ENCODE results near the gene ZBTB46. TPM values are rescaled to one million over a fixed set of nuclear protein-coding genes. Genes with fewer than 3 reads are reported as not detected.
"Not testable (repeated sequence)": the region's sequence is repeated elsewhere in the genome, so short reads cannot be mapped to it uniquely, and the experiment has no call there.

ZBTB46 gene
- total RNA-seq, 1 donor from 2014 or later = 13.8 TPM

DNA sequence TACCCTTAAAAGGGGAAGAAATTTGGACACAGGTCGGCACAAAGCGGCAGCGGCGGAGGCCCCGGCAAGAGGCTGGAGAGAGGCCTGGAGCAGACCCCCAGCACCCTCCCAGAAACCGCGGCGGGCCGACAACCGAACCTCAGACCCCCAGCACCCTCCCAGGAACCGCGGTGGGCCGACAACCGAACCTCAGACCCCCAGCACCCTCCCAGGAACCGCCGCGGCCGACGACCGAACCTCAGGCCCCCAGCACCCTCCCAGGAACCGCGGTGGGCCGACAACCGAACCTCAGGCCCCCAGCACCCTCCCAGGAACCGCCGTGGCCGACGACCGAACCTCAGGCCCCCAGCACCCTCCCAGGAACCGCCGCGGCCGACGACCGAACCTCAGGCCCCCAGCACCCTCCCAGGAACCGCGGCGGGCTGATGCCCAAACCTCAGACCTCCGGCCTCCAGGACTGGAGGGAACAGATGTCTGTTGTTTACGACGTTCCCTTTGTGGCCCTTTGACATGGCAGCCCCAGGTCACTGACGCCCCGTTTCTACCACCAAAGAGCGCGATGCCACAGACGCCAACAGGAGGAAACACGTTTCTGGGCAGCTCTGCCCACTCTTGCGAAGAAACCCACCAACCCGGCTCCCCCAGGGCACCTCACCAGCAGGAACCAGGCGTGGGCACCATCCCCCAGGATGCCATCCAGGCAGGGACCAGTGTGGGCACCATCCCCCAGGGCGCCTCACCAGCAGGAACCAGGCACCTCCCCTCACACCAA lies 28.4 kb downstream of the ZBTB46 start:
- no peak for DNase-seq (ENCODE audit: missing footprints)
- intact Hi-C loops (cut with DNase I) = no loop called here
- no peak for ATAC-seq

DNA sequence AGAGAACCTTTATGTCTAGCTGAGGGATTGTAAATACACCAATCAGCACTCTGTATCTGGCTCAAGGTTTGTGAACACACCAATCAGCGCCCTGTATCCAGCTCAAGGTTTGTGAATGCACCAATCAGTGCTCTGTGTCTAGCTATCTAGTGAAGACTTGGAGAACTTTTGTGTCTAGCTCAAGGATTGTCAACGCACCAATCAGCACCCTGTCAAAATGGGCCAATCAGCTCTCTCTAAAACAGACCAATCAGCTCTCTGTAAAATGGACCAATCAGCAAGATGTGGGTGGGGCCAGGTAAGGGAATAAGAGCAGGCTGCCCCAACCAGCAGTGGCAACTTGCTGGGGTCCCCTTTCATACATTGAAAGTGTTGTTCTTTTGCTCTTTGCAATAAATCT lies 29.9 kb downstream of the ZBTB46 start:
- DNase-seq (ENCODE audit: missing footprints); intact Hi-C loops (cut with DNase I); ATAC-seq: not testable (repeated sequence)

DNA sequence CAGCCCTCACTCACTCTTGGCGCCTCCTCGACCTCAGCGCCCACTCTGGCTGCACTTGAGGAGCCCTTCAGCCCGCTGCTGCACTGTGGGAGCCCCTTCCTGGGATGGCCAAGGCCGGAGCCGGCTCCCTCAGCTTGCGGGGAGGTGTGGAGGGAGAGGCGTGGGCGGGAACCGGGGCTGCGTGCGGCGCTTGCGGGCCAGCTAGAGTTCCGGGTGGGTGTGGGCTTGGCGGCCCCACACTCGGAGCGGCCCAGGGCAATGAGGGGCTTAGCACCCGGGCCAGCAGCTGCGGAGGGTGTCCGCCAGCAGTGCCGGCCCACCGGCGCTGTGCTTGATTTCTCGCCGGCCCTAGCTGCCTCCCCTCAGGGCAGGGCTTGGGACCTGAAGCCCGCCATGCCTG lies 30.7 kb downstream of the ZBTB46 start:
- intact Hi-C loops (cut with DNase I); ATAC-seq; DNase-seq (ENCODE audit: missing footprints): not testable (repeated sequence)

DNA sequence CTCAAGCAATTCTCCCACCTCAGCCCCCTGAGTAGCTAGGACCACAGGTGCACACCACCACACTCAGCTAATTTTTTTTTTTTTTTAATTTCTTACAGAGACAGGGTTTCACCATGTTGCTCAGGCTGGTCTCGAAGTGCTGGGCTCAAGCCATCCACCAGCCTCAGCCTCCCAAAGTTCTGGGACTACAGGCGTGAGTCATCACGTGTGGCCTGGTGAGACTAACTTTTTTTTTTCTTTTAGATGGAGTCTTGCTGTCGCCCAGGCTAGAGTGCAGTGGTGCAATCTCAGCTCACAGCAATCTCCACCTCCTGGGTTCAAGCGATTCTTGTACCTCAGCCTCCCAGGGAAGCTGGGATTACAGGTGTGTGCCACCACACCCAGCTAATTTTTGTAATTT lies 31.9 kb downstream of the ZBTB46 start:
- ATAC-seq; DNase-seq (ENCODE audit: missing footprints); intact Hi-C loops (cut with DNase I): not testable (repeated sequence)

DNA sequence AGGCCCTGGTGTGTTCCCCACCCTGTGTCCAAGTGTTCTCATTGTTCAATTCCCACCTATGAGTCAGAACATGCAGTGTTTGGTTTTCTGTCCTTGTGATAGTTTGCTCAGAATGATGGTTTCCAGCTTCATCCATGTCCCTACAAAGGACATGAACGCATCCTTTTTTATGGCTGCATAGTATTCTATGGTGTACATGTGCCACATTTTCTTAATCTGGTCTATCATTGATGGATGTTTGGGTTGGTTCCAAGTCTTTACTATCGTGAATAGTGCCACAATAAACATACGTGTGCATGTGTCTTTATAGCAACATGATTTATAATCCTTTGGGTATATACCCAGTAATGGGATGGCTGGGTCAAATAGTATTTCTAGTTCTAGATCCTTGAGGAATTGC lies 33.9 kb downstream of the ZBTB46 start:
- DNase-seq (ENCODE audit: missing footprints); ATAC-seq; intact Hi-C loops (cut with DNase I): not testable (repeated sequence)

DNA sequence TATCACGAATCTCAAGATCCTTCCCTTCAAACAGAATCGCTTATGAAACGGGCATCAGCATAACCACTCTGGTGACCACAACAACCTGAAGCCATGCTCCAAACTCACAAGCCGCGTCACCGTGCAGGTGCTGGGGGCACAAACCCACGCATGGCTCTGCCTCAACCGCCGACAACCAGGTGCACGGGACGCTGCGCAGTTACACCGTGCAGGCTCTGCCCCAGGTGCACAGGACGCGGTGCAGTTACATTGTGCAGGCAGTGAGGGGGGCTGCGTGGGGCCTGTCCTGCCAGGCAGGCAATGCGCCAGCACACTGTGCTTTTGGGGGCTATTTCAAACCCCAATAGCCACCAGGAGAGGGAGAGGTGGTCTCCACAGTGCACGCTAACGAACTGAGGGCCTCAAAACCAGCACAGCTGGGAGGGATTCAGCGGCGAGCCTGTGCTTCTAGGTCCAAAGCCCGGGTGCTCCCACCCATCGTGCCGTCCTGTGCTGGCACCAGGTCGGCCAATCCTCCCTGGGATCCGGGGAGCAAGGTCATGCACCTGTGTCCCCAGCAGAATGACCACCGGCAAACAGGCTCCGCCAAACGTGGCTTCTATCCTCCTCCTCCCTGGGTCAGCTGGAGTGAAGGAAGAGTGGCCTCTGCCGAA lies 35.8 kb downstream of the ZBTB46 start:
- DNase-seq (ENCODE audit: missing footprints) (peak; percentile 50), ATAC-seq (peak; percentile 13)
- intact Hi-C loops (cut with DNase I) = no loop called here

DNA sequence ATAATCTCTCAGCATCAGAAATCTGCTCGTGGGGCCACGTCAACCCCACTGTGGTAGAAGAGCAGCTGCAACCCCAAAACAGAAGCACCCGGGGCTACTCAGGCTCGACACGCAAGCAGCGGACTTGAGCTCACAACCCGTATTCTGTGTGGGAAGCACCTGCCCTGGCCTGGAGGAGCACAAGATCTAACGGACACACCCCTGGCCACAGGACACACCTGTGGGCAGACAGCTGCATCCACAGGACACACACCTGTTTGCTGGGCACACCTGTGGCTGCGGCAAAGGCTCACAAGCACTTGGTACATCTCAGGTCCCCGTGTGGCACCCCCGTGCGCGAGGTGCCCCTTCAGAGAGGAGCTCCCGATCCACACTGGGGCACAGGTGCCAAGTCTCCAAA lies 36.5 kb downstream of the ZBTB46 start:
- intact Hi-C loops (cut with DNase I) = no loop called here

DNA sequence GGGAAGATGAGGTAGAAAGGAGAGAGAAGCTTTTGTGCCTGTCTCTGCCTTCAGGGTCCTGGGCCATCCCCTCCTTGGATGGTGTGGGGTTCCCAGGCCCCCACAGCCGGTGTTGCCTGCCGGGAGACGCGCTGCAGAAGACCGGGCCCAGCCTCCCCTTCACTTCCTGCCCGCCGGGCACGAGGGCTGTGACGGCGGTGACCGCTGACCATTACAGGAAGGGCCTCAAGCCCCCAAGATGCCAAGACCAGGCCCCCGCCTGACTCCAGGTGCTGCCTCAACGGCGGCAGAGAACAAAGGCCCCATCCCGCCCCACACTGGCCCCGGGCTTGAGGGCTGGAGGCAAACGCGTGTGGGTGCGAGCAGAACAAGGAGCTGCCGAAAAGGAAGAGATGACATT lies 38.2 kb downstream of the ZBTB46 start:
- ATAC-seq (no peak), DNase-seq (ENCODE audit: missing footprints) (peak; percentile 26)
- intact Hi-C loops (cut with DNase I) = no loop called here

More for the DNA sequence above, 36.5 kb downstream of the ZBTB46 start:
- DNase-seq (ENCODE audit: missing footprints) (peak; percentile 67), ATAC-seq (no peak)

DNA sequence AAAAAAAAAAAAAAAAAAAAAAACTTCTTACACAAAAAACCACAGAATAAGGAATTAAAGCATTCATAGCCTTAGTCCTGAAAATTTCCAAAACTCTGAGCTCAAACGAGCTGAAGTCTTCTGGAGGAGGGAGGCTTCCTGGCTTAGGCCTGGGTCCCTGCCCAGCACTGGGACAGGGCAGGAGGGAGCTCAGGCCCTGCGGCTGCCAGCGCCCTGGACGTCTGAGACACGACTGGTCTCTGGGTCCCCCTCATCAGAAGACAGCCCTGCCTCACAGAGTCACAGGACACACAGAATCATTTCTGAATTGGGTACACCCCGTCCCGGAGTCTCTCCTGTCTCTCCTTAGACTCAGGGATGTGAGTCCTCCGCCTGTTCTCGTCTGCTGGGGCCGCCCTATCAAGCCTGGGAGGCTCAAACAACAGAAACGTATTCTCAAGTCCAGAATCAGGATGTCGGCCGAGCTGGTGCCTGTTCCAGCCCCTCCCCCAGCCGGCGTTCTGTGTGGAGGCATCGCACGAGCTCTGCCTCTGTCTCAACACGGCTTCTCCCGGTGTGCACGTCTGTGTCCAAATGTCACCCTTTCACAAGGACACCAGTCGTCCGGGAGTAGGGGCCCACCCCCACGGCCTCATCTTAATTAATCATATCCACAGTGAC lies 39.4 kb downstream of the ZBTB46 start:
- DNase-seq (ENCODE audit: missing footprints) (peak; percentile 76), ATAC-seq (peak; percentile 15)
- intact Hi-C loops (cut with DNase I) = no loop called here

DNA sequence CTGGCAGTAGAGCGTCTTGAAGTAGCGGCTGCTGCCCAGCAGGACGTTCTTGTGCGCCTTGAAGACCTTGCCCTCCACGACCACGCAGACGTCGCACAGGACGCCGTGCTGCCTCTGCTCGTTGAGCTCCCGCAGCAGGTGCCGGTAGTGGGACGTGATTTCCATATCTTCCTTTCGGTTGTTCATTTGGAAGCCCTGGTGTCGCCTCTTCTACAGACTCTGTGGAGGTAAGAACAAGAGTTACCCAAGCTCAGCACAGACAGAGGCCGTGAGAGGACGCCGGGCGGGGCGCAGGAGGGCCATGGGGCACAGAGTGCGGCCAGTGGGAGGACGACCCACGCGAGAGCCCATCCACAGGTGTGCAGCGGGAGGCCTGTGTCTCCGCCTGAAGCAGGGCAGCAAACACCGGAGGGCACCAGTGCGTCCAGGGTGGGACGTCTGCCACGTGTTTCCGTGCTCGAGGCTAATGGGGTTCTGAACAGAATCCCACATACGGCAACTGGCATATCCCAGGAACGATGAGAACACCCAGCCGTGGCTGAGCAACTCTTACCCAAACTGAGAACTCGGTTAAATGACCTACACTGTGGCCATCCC lies 40.4 kb downstream of the ZBTB46 start:
- intact Hi-C loops (cut with DNase I) = no loop called here
- no peak for DNase-seq (ENCODE audit: missing footprints)
- ATAC-seq = no peak

DNA sequence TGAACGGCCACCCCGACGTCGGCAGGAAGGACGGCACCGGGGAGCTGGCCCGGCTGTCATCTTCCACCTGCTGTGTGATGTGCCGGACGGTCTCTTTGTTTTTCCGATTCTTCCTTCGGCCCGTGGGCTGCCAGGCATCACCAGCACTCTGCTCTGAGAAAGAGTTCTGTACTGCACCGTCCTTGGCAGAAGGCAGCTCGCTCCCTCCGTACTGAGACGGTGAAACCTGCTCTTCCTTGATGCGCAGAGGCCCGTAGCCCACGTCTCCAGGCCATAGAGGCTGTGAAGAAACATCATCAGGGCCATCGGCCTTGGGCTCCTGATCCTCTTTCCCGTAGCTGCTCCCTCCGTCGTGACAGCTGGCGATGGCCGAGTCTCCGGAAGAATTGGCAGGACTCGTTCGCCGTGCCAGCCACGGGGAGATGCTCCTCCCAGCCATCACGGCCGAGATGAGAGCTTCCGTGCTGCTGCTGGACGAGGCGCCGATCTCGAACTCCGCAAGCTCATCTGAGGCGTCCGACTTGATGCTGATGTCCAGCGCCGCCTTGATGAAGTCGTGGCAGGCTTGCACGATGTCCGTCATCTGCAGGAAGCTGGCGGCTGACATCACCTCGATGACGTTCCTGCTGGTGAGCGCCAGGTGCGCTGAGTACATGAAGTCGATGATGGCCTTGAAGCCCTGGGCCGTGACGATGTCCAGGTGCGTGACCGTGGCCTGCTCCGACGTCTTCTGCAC lies 41.1 kb downstream of the ZBTB46 start:
- DNase-seq (ENCODE audit: missing footprints) (no peak), ATAC-seq (no peak)
- intact Hi-C loops (cut with DNase I) = loop anchor here (5.0 kb wide), 2 partner anchors 42 to 48 kb away; partner anchors contain the start of gene ZBTB46

DNA sequence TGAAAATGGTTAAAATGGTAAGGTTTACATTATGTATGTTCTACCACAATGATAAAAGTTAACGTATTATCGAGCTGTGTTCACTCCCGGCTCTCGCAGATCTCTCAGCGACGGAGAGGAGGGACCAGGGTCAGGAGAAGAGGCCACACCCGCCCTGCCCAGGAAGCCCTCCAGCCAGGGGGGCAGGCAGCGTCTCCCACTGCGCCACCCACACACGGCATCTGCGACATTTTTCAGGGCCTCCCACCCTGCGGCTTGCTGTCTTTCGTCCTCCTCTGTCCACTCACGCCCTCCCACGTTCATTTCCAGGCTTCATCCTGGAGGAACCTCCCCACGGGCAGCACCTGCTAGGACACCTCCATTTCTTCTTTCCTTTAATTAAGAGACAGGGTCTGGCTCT lies 43.3 kb downstream of the ZBTB46 start:
- intact Hi-C loops (cut with DNase I) = loop anchor here (1.0 to 5.0 kb wide), 3 partner anchors 45 to 78 kb away; partner anchors contain the start of genes TPD52L2 and ZBTB46
- ATAC-seq (peak; percentile 8), DNase-seq (ENCODE audit: missing footprints) (no peak)

DNA sequence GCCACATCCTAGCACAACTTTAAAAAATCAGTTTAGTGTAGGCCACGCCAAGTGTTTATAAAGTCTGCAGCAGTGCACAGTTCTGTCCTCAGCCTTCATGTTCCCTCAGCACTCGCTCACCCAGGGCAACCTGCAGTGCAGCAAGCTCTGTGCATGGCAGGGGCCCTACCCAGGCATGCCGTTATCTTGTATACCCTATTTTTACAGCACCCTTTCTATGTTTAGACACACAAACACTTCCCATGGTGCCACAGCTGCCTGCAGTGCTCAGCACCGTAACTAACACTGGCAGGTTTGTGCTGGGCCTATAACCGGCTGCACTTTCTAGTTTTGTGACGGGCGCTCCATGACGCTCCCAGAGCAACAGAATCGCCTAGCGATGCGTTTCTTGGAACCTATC lies 43.8 kb downstream of the ZBTB46 start:
- DNase-seq (ENCODE audit: missing footprints) (no peak), ATAC-seq (peak; percentile 87)
- intact Hi-C loops (cut with DNase I) = loop anchor here (1.0 to 5.0 kb wide), 3 partner anchors 45 to 78 kb away; partner anchors contain the start of genes TPD52L2 and ZBTB46

DNA sequence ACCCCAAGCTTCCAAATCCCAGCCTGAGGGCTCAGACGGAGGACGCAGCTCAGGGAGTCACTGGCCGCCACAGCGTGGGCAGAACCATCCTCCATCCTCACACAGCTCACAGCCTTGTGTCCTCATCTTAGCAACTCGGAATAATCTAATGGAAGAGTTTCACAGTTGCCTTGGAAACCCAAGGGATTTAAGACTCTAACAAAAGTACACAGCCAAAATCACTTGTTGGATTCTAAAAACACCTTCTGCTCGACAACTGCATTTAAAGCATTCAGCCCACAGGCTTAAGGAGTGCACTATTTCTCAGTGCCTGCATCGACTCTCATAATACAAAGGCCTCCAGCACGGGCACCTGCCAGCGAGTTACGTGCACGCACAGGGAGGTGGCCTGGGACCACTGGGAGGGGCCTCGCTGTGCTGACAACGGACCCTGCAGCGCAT lies 45.4 kb downstream of the ZBTB46 start:
- intact Hi-C loops (cut with DNase I) = loop anchor here (5.0 kb wide), 2 partner anchors 43 to 47 kb away; partner anchors contain the start of gene ZBTB46
- no peak for DNase-seq (ENCODE audit: missing footprints)
- no peak for ATAC-seq

DNA sequence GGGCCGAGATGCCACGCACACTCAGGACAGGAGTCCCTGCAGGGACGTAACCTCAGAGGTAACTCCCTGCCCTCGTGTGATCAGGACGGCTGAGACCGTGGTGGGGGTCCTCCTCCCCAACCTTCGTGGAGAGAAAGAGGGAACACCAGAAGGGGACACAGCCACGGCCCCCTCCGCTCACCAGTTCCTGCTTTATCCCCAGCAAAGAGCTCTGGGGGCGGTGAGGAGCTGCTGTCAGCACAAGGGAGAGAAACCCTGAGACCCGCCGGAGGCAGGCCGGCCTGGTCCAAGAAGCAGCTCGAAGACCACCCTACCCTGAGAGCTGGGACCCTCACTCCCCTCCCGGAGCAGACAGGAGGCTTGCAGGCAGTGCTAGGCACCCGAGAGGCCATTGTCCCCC lies 47.1 kb downstream of the ZBTB46 start:
- intact Hi-C loops (cut with DNase I) = no loop called here
- DNase-seq (ENCODE audit: missing footprints) (no peak), ATAC-seq (no peak)

DNA sequence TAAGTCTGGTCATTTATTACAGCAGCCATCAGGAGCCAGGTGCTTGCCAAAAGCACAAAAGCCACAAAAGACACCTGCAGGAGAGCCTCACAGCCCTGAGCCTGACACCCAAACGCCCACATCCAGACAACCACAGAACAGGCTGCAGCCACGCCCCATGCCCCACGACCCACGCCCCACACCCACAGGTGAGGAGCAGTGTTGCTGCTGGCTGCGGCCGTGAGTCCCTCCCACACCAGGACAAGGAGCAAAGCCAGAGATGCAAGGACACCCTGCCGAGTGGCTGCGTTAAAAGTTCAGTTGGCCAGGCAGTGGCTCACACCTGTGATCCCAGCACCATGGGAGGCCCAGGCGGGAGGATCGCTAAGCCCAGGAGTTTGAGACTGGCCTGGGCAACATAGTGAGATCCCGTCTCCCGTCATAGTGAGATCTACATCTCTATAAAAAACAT lies 48.5 kb downstream of the ZBTB46 start:
- ATAC-seq = no peak
- intact Hi-C loops (cut with DNase I) = no loop called here

DNA sequence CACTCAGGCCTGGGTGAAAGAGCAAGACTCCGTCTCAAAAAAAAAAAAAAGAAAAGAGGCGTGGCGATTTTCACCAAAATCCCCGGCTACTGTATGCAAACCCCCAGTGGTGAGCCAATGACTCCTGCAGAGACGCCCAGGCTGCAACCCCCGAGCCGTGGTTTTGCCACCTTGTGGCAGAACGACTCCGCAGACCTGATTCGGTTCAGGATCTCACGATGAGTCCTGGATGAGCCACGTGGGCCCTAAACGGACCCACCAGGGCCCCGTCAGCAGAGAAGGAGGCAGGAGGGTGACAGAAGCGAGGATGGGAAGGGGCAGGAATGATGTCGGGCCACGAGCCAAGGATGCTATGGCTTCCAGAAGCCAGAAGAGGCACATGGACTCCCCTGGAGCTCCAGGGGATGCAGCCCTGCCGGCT lies 49.0 kb downstream of the ZBTB46 start:
- ATAC-seq (no peak), DNase-seq (ENCODE audit: missing footprints) (no peak)
- intact Hi-C loops (cut with DNase I) = no loop called here

More for the DNA sequence above, 48.5 kb downstream of the ZBTB46 start:
- DNase-seq (ENCODE audit: missing footprints) = no peak

DNA sequence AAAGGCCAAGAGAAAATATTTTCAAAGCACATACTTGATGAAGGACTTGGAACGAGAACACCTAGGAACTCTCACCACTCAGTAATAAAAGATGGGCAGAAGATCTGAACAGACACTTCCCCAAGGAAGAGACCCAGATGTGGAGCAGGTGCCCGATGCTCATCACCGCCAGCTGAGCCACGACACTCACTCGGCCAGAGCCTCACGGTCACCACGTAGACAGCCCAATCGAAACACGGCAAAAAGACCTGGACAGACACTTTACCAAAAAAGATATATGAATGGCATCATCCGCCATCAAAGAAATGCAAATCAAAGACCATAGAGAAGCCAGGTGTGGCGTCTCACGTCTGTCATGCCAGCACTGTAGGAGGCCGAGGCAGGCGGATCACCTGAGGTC lies 49.9 kb downstream of the ZBTB46 start:
- DNase-seq (ENCODE audit: missing footprints) (no peak), ATAC-seq (no peak)
- intact Hi-C loops (cut with DNase I) = no loop called here
